Gastrocnemius medialis (tissue), 4 donors: ENCODE measurements around the gene ERFL.

Experiments used
- POLR2A ChIP-seq, 2 donors: fragments of 450-650 bp; IDR thresholded peaks; one replicate each; pipeline ENCODE4 v1.6.1; 2017; ENCODE audit warnings: antibody characterized with exemption in 2 of 2, mild to moderate bottlenecking in 2 of 2, moderate library complexity in 2 of 2
- TF ChIP-seq, protein P1 (sequence below), 5 experiments: fragments of 450-650 bp in 3 of 5; fragments of 200-600 bp in 2 of 5; sonication (generic) in 2 of 5; IDR thresholded peaks in 4 of 5; conservative IDR thresholded peaks in 1 of 5; 1 replicate in 4 of 5; 2 replicates in 1 of 5; pipeline ENCODE4 v1.5.1; 2016 to 2019; ENCODE audit warnings: antibody characterized with exemption in 5 of 5, mild to moderate bottlenecking in 3 of 5, moderate library complexity in 3 of 5

DNA sequence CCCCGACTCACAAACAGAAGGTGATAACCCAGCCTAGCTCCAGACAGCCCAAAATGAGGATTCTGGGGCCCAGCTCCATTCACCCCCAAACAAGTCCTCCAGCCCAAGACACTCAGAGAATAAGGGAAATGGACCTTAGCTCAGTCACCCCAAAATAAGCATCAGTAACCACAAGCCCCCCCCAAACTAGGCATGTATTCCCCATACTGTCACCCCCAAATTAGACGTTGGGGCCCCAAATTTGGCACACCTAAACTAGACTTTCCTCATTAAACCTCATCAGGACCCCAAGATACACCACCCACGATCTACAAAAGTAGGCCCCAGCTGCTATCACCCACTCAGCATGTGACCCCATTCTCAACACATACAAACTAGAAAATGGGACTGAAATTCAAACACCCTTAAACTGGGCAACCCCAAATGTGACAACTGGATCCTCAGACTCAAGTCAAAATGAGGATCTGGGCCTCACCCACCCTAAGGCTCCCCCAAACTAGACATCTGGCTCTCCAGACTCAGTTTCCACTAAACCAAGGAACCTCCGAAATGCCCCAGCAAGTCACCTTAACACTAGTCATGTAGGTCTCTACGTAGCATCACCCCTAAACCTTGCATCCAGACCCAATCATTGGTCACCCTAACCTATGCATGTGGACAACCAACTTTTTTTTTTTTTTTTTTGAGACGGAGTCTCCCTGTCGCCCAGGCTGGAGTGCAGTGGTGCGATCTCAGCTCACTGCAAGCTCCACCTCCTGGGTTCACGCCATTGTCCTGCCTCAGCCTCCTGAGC lies 13.4 kb upstream of the ERFL start:
- TF ChIP-seq POLR2A (IDR thresholded peaks at IDR 0.05): no peak
- TF ChIP-seq, protein P1, sequence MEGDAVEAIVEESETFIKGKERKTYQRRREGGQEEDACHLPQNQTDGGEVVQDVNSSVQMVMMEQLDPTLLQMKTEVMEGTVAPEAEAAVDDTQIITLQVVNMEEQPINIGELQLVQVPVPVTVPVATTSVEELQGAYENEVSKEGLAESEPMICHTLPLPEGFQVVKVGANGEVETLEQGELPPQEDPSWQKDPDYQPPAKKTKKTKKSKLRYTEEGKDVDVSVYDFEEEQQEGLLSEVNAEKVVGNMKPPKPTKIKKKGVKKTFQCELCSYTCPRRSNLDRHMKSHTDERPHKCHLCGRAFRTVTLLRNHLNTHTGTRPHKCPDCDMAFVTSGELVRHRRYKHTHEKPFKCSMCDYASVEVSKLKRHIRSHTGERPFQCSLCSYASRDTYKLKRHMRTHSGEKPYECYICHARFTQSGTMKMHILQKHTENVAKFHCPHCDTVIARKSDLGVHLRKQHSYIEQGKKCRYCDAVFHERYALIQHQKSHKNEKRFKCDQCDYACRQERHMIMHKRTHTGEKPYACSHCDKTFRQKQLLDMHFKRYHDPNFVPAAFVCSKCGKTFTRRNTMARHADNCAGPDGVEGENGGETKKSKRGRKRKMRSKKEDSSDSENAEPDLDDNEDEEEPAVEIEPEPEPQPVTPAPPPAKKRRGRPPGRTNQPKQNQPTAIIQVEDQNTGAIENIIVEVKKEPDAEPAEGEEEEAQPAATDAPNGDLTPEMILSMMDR (IDR thresholded peaks at IDR 0.05 in 4 of 5, conservative IDR thresholded peaks at IDR 0.05 in 1 of 5): no peak
